Inferior parietal cortex (tissue), 1 donor: Measurements from ENCODE around the gene CCNF.
A peak's percentile ranks its signal among the peaks of the same experiment; 100 is the strongest.

ENCODE experiments used
- DNase-seq: peaks from one replicate; pipeline ENCODE4 v3.0.0-alpha.2; 2016; ENCODE audit errors: extremely low spot score

Gene CCNF

GRCh38 chr16:2456551-2457153 is 27.4 kb downstream of the CCNF start:
- no peak for DNase-seq

GRCh38 chr16:2457267-2457666 is 28.0 kb downstream of the CCNF start:
- DNase-seq: no peak

- DNase-seq: no peak
Observed at GRCh38 chr16:2457946-2458345, 28.7 kb downstream of the CCNF start.

- no peak for DNase-seq
Observed at GRCh38 chr16:2458887-2459646, 29.8 kb downstream of the CCNF start.

GRCh38 chr16:2459647-2460390 is 30.6 kb downstream of the CCNF start, which contains the start of gene TEDC2:
TEDC2 (plus strand) TSS chr16:2460109; CDS start chr16:2460145, 36 bp downstream.
- DNase-seq: peak; percentile 94

GRCh38 chr16:2460391-2460713 is 31.1 kb downstream of the CCNF start:
- DNase-seq: no peak

GRCh38 chr16:2460916-2461315 is 31.7 kb downstream of the CCNF start:
- no peak for DNase-seq

GRCh38 chr16:2462031-2462866 is 33.0 kb downstream of the CCNF start:
- no peak for DNase-seq

GRCh38 chr16:2464333-2464732 is 35.1 kb downstream of the CCNF start:
- no peak for DNase-seq

GRCh38 chr16:2465653-2466415 is 36.6 kb downstream of the CCNF start:
- no peak for DNase-seq

- no peak for DNase-seq
Observed at GRCh38 chr16:2466667-2467527, 37.6 kb downstream of the CCNF start.

- no peak for DNase-seq
Observed at GRCh38 chr16:2467528-2468232, 38.4 kb downstream of the CCNF start.

GRCh38 chr16:2468233-2468724 is 39.0 kb downstream of the CCNF start:
- DNase-seq: no peak

- DNase-seq: no peak
Observed at GRCh38 chr16:2468725-2469398, 39.6 kb downstream of the CCNF start.

- no peak for DNase-seq
Observed at GRCh38 chr16:2469399-2470233, 40.4 kb downstream of the CCNF start.

GRCh38 chr16:2470234-2470601 is 41.0 kb downstream of the CCNF start:
- no peak for DNase-seq

- no peak for DNase-seq
Observed at GRCh38 chr16:2470603-2471015, 41.4 kb downstream of the CCNF start.
